ENCODE measurements around the gene TTC39B.
A peak's percentile ranks its signal among the peaks of the same experiment; 100 is the strongest.

The TTC39B gene

GRCh38 chr9:15305470-15305869, 1.5 kb downstream of the TTC39B start:
- CTCF ChIA-PET, result no interaction called here
- no peak for TF ChIP-seq CTCF (conservative IDR thresholded peaks at IDR 0.05; ENCODE audit: low read depth)
- H3K27ac ChIP-seq, result no peak overlapping the region
- POLR2A ChIA-PET (ENCODE audit: low non-redundant PET), result no interaction called here
- no peak for DNase-seq (ENCODE audit: low spot score)

GRCh38 chr9:15304632-15305031, 2.4 kb downstream of the TTC39B start:
- no peak overlapping the region for H3K27ac ChIP-seq
- CTCF ChIA-PET, result no interaction called here
- no peak for TF ChIP-seq CTCF (conservative IDR thresholded peaks at IDR 0.05; ENCODE audit: low read depth)
- DNase-seq (ENCODE audit: low spot score), result no peak
- POLR2A ChIA-PET (ENCODE audit: low non-redundant PET), result no interaction called here

- DNase-seq (ENCODE audit: low spot score), result no peak
- ChIA-PET POLR2A (ENCODE audit: low non-redundant PET) (no interaction called here), CTCF (no interaction called here)
These were observed 6.8 kb downstream of the TTC39B start for GRCh38 chr9:15300218-15300617.

GRCh38 chr9:15299374-15299939, 7.6 kb downstream of the TTC39B start:
- TF ChIP-seq CTCF (conservative IDR thresholded peaks at IDR 0.05; ENCODE audit: low read depth), result no peak
- H3K27ac ChIP-seq, result no peak overlapping the region
- ChIA-PET CTCF (no interaction called here), POLR2A (ENCODE audit: low non-redundant PET) (no interaction called here)
- no peak for DNase-seq (ENCODE audit: low spot score)

More at GRCh38 chr9:15300218-15300617, 6.8 kb downstream of the TTC39B start:
- TF ChIP-seq CTCF (conservative IDR thresholded peaks at IDR 0.05; ENCODE audit: low read depth), result no peak
- H3K27ac ChIP-seq, result no peak overlapping the region

GRCh38 chr9:15298362-15298761, 8.7 kb downstream of the TTC39B start:
- DNase-seq (ENCODE audit: low spot score), result no peak
- ChIA-PET CTCF (no interaction called here), POLR2A (ENCODE audit: low non-redundant PET) (no interaction called here)
- H3K27ac ChIP-seq, result no peak overlapping the region
- TF ChIP-seq CTCF (conservative IDR thresholded peaks at IDR 0.05; ENCODE audit: low read depth), result no peak

- H3K27ac ChIP-seq, result peak overlapping the region; percentile 79
- no peak for TF ChIP-seq CTCF (conservative IDR thresholded peaks at IDR 0.05; ENCODE audit: low read depth)
- ChIA-PET POLR2A (ENCODE audit: low non-redundant PET) (interaction anchor here (0.6 kb wide), 1 partner anchor 782 kb away, joined by 3 read pairs; no protein-coding TSS in a partner anchor), CTCF (interaction anchor here (0.7 kb wide), 2 partner anchors 206 to 266 kb away, joined by 3 read pairs; no protein-coding TSS in a partner anchor)
- peak; percentile 42 for DNase-seq (ENCODE audit: low spot score)
These were observed 11.1 kb downstream of the TTC39B start for GRCh38 chr9:15295761-15296405.

All from RWPE1 (cell line).